IMR-90 (cell line): Measurements from ENCODE around the gene LRRC72. TPM values are rescaled to one million over a fixed set of nuclear protein-coding genes. Genes with fewer than 3 reads are reported as not detected.

Experiments used
- ATAC-seq: fragments of 200-7000 bp; cut with Tn5 transposase; 2 replicates; pipeline ENCODE4 v1.9.1; 2020; ENCODE audit warnings: low read depth, mild to moderate bottlenecking, moderate library complexity
- BruUV-seq: library from RNA; stranded (reverse); fragments of 400-500 nt; replicated peaks from 2 replicates; lab custom pipeline; 2021; lab: Mats Ljungman, UMichigan
- CTCF ChIA-PET: fragments of 300-600 bp; formaldehyde crosslinking; extraction: SDS; loops from one replicate; lab custom pipeline; 2021; ENCODE audit warnings: antibody characterized with exemption; lab: Yijun Ruan, JAX
- POLR2A ChIA-PET: fragments of 300-600 bp; sonication (Branson Sonifier 250); formaldehyde crosslinking; loops from one replicate; lab custom pipeline; 2022; ENCODE audit warnings: antibody characterized with exemption; ENCODE audit not compliant: unreplicated experiment; lab: Charles Lee
- DNase-seq: peaks from one replicate; pipeline ENCODE4 v3.0.0; 2013
- H2AFZ ChIP-seq: replicated peaks from 2 replicates; pipeline ENCODE3; 2013; ENCODE audit warnings: low read length, mild to moderate bottlenecking; ENCODE audit not compliant: poor library complexity
- H2AK5ac ChIP-seq: 2 replicates; pipeline ENCODE4 v1.6.1; 2013; ENCODE audit warnings: low read depth, low read length, inconsistent platforms
- H2AK9ac ChIP-seq: replicated peaks from 2 replicates; pipeline ENCODE3; 2013; ENCODE audit warnings: mild to moderate bottlenecking, low read depth, low read length, moderate library complexity; ENCODE audit not compliant: poor library complexity
- H2BK120ac ChIP-seq: 2 replicates; pipeline ENCODE4 v1.6.1; 2013; ENCODE audit warnings: low read depth, low read length, inconsistent platforms
- H2BK15ac ChIP-seq: 3 replicates; pipeline ENCODE4 v1.6.1; 2013; ENCODE audit warnings: low read depth, low read length, inconsistent platforms
- H2BK20ac ChIP-seq: 2 replicates; pipeline ENCODE4 v1.6.1; 2013; ENCODE audit warnings: low read depth, mild to moderate bottlenecking, inconsistent platforms, low read length, moderate library complexity
- H2BK5ac ChIP-seq: 2 replicates; pipeline ENCODE4 v1.6.1; 2013; ENCODE audit warnings: mild to moderate bottlenecking, low read depth, low read length, inconsistent platforms; ENCODE audit not compliant: poor library complexity, severe bottlenecking
- H3K14ac ChIP-seq: replicated peaks from 2 replicates; pipeline ENCODE4 v1.6.1; 2013; ENCODE audit warnings: low read depth, low read length, inconsistent platforms
- H3K18ac ChIP-seq: 2 replicates; pipeline ENCODE4 v1.6.1; 2013; ENCODE audit warnings: low read depth, low read length, control low read depth
- H3K23ac ChIP-seq: 2 replicates; pipeline ENCODE4 v1.6.1; 2013; ENCODE audit warnings: low read depth, low read length, inconsistent platforms
- H3K27ac ChIP-seq: 2 replicates; pipeline ENCODE4 v1.5.1; 2013; ENCODE audit warnings: mild to moderate bottlenecking, control low read depth, low read length; ENCODE audit not compliant: insufficient read depth
- H3K27me3 ChIP-seq: 2 replicates; pipeline ENCODE4 v1.6.1; 2013; ENCODE audit warnings: low read length; ENCODE audit not compliant: control insufficient read depth, insufficient read depth
- H3K36me3 ChIP-seq: 2 replicates; pipeline ENCODE4 v1.6.1; 2013; ENCODE audit warnings: low read length, mixed read lengths; ENCODE audit not compliant: control insufficient read depth, insufficient read depth
- H3K4ac ChIP-seq: 2 replicates; pipeline ENCODE4 v1.6.1; 2013; ENCODE audit warnings: low read depth, low read length, inconsistent platforms
- H3K4me1 ChIP-seq: 2 replicates; pipeline ENCODE4 v1.6.1; 2013; ENCODE audit warnings: low read length, mixed read lengths; ENCODE audit not compliant: control insufficient read depth, insufficient read depth
- H3K4me2 ChIP-seq: 2 replicates; pipeline ENCODE4 v1.6.1; 2013; ENCODE audit warnings: low read depth, mild to moderate bottlenecking, control low read depth, low read length, moderate library complexity
- H3K4me3 ChIP-seq: 2 replicates; pipeline ENCODE4 v1.5.1; 2013; ENCODE audit warnings: low read depth, mild to moderate bottlenecking, control low read depth, low read length, moderate library complexity; ENCODE audit not compliant: insufficient read depth
- H3K56ac ChIP-seq: 2 replicates; pipeline ENCODE4 v1.6.1; 2013; ENCODE audit warnings: low read length, inconsistent platforms; ENCODE audit not compliant: insufficient read depth; ENCODE audit errors: extremely low read depth
- H3K79me1 ChIP-seq, 2 experiments: 2 replicates each; pipeline ENCODE4 v1.6.1; 2013; ENCODE audit warnings: low read length in 2 of 2, inconsistent platforms in 1 of 2, low read depth in 1 of 2
- H3K9ac ChIP-seq: 2 replicates; pipeline ENCODE4 v1.6.1; 2013; ENCODE audit warnings: low read depth, low read length, control low read depth
- H3K9me1 ChIP-seq: 2 replicates; pipeline ENCODE4 v1.6.1; 2013; ENCODE audit warnings: low read length, inconsistent platforms; ENCODE audit not compliant: insufficient read depth
- H3K9me3 ChIP-seq: 2 replicates; pipeline ENCODE4 v1.6.1; 2013; ENCODE audit warnings: low read length; ENCODE audit not compliant: control insufficient read depth, insufficient read depth
- H4K20me1 ChIP-seq: 2 replicates; pipeline ENCODE4 v1.6.1; 2013; ENCODE audit warnings: low read length, inconsistent platforms; ENCODE audit not compliant: insufficient read depth
- H4K5ac ChIP-seq: 2 replicates; pipeline ENCODE4 v1.6.1; 2013; ENCODE audit warnings: mild to moderate bottlenecking, low read depth, low read length, control low read depth
- H4K8ac ChIP-seq, 2 experiments: 2 replicates each; pipeline ENCODE4 v1.6.1; 2013; ENCODE audit warnings: low read depth in 2 of 2, low read length in 2 of 2, control low read depth in 1 of 2, inconsistent platforms in 1 of 2
- H4K91ac ChIP-seq: 2 replicates; pipeline ENCODE4 v1.6.1; 2013; ENCODE audit warnings: low read depth, low read length, inconsistent platforms; ENCODE audit not compliant: insufficient read depth
- BHLHE40 ChIP-seq: fragments of 150-350 bp; IDR thresholded peaks from 2 replicates; pipeline ENCODE4 v1.6.1; 2016; ENCODE audit warnings: mild to moderate bottlenecking, low read depth, low read length
- CEBPB ChIP-seq: IDR thresholded peaks from 2 replicates; pipeline ENCODE4 v1.6.1; 2012; ENCODE audit warnings: low read depth, low read length, improper control_type of control experiment
- FOS ChIP-seq: fragments of 150-350 bp; IDR thresholded peaks from 2 replicates; pipeline ENCODE4 v1.6.1; 2016; ENCODE audit warnings: low read depth, low read length
- MAFK ChIP-seq: IDR thresholded peaks from 2 replicates; pipeline ENCODE4 v1.6.1; 2012; ENCODE audit warnings: low read depth, low read length, improper control_type of control experiment
- MXI1 ChIP-seq: IDR thresholded peaks from 2 replicates; pipeline ENCODE4 v1.6.1; 2012; ENCODE audit warnings: low read depth, mild to moderate bottlenecking, low read length, moderate library complexity, borderline replicate concordance
- NFE2L2 ChIP-seq: fragments of 150-350 bp; IDR thresholded peaks from 2 replicates; pipeline ENCODE4 v1.6.1; 2016; ENCODE audit warnings: low read depth, mild to moderate bottlenecking, low read length
- RFX5 ChIP-seq: IDR thresholded peaks from 2 replicates; pipeline ENCODE4 v1.8.0; 2012; ENCODE audit warnings: low read depth, mild to moderate bottlenecking, low read length, moderate library complexity
- dilution Hi-C: fragments of 300-500 bp; cut with HindIII; formaldehyde crosslinking; loops from one replicate; pipeline ENCODE4 v1.14.3; 2018; ENCODE audit warnings: low sequenced_read_pairs; ENCODE audit not compliant: unreplicated experiment
- in situ Hi-C: fragments of 300-500 bp; cut with MboI; formaldehyde crosslinking; loops from 3 replicates; pipeline ENCODE4 v1.14.3; 2019; ENCODE audit warnings: low sequenced_read_pairs, inconsistent platforms, mixed read lengths
- intact Hi-C: fragments of 100-400 bp; cut with micrococcal nuclease; formaldehyde crosslinking; loops from 2 replicates; pipeline ENCODE4 v1.10.0; 2022
- polyA plus RNA-seq, 3 experiments: library from polyadenylated mRNA; depleted of rRNA; stranded (reverse); fragments of >200 nt; gene quantifications; 2 replicates each; pipeline ENCODE4 v1.2.3, GENCODE V29; 2012; ENCODE audit warnings: low replicate concordance in 1 of 3
- total RNA-seq: library from RNA; depleted of rRNA; stranded (reverse); fragments of >200 nt; gene quantifications from 2 replicates; pipeline ENCODE4 v1.2.3, GENCODE V29; 2012
- TF ChIP-seq, protein P1 (sequence below): conservative IDR thresholded peaks from 2 replicates; pipeline ENCODE4 v1.5.1; 2012; ENCODE audit warnings: mild to moderate bottlenecking, low read depth, low read length, improper control_type of control experiment

Gene LRRC72
- total and polyA plus RNA-seq, 2 of the 4 experiments (the other 2 are of a cell fraction), result not detected

DNA sequence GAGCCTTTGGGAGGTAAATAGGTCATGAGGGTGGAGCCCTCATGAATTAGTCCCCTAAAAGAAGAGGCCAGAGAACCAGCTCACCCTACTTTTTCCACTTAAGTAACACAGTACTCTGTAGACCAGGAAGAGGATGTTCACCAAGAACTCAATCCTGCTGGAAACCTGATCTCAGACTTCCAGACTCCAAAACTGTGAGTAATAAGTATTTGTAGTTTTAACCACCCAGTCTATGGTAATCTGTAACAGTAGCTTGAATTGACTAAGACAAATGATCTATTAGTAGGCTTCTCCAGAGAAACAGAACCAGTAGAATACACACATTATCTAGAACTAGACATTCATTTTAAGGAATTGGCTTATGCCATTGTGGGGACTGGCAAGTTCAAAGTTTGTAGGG lies 67.4 kb downstream of the LRRC72 start:
- Histone ChIP-seq H3K4me3 (no peak overlapping the region), H4K8ac (no peak overlapping the region), H4K5ac (no peak overlapping the region), H3K27me3 (no peaks in the 10 kb centered on the region), H3K4ac (no peak overlapping the region; the same call in 1 of the 2 replicates), H4K20me1 (no peaks in the 10 kb centered on the region), H2AFZ (no peak overlapping the region), H2BK120ac (no peak overlapping the region), H2BK15ac (no peak overlapping the region), H3K27ac (no peak overlapping the region), H3K4me2 (no peak overlapping the region), H3K9me3 (no peaks in the 10 kb centered on the region), H3K14ac (no peak overlapping the region), H2BK20ac (no peak overlapping the region), H2AK9ac (no peak overlapping the region), H3K18ac (no peak overlapping the region), H3K4me1 (peaks cover 3% of the 10 kb centered on the region; the same call in 1 of the 2 replicates), H3K36me3 (peaks cover 1% of the 10 kb centered on the region; the same call in 1 of the 2 replicates), H2AK5ac (no peak overlapping the region), H4K91ac (no peak overlapping the region), H3K56ac (no peak overlapping the region), H3K79me1 (no peaks in the 10 kb centered on the region), H2BK5ac (no peak overlapping the region), H3K23ac (no peak overlapping the region), H3K9ac (no peak overlapping the region), H3K9me1 (0 out of 2 replicates have a peak, but pooled peaks cover 3% of the 10 kb centered on the region)
- in situ Hi-C loops (no loop called here), dilution Hi-C loops (no loop called here), intact Hi-C loops (no loop called here)
- TF ChIP-seq, protein P1, sequence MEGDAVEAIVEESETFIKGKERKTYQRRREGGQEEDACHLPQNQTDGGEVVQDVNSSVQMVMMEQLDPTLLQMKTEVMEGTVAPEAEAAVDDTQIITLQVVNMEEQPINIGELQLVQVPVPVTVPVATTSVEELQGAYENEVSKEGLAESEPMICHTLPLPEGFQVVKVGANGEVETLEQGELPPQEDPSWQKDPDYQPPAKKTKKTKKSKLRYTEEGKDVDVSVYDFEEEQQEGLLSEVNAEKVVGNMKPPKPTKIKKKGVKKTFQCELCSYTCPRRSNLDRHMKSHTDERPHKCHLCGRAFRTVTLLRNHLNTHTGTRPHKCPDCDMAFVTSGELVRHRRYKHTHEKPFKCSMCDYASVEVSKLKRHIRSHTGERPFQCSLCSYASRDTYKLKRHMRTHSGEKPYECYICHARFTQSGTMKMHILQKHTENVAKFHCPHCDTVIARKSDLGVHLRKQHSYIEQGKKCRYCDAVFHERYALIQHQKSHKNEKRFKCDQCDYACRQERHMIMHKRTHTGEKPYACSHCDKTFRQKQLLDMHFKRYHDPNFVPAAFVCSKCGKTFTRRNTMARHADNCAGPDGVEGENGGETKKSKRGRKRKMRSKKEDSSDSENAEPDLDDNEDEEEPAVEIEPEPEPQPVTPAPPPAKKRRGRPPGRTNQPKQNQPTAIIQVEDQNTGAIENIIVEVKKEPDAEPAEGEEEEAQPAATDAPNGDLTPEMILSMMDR, result no peak
- TF ChIP-seq FOS (no peak), MAFK (no peak), NFE2L2 (no peak), CEBPB (no peak), RFX5 (no peak), MXI1 (no peak), BHLHE40 (no peak)
- DNase-seq (peak; percentile 70), ATAC-seq (peak; percentile 73)
- no TSS peak for BruUV-seq
- CTCF ChIA-PET, result no interaction called here
- POLR2A ChIA-PET, result no interaction called here
